H1 (cell line): ENCODE measurements around the gene SPSB3. TPM values are rescaled to one million over a fixed set of nuclear protein-coding genes. Genes with fewer than 3 reads are reported as not detected.

Experiments
- ASH2L ChIP-seq: fragments of 200-600, 300-600 bp; sonication (generic); IDR thresholded peaks from one replicate; pipeline ENCODE4 v1.7.1; 2017; ENCODE audit warnings: low read length
- BCL11A ChIP-seq, 2 experiments: IDR thresholded peaks; one replicate each; pipeline ENCODE4 v1.6.1; 2011; ENCODE audit warnings: low read depth in 2 of 2, low read length in 2 of 2, mild to moderate bottlenecking in 2 of 2
- BRCA1 ChIP-seq: IDR thresholded peaks from 2 replicates; pipeline ENCODE4 v1.6.1; 2012; ENCODE audit warnings: low read depth, low read length, improper control_type of control experiment
- CBX5 ChIP-seq: fragments of 300-800, 300-1000 bp; sonication (generic); IDR thresholded peaks from 2 replicates; pipeline ENCODE4 v1.7.1; 2016; ENCODE audit warnings: antibody characterized with exemption, low read length, low read depth
- CEBPB ChIP-seq: IDR thresholded peaks from 2 replicates; pipeline ENCODE4 v1.6.1; 2012; ENCODE audit warnings: low read depth, low read length
- CHD1 ChIP-seq: IDR thresholded peaks from 2 replicates; pipeline ENCODE4 v1.6.1; 2012; ENCODE audit warnings: low read depth, low read length, improper control_type of control experiment
- CHD2 ChIP-seq: IDR thresholded peaks from 2 replicates; pipeline ENCODE4 v1.6.1; 2012; ENCODE audit warnings: low read length, improper control_type of control experiment
- CTCF ChIP-seq, 3 experiments: IDR thresholded peaks; 1 replicate in 2 of 3; 2 replicates in 1 of 3; pipeline versions ENCODE4 v1.5.1 to v1.6.1; 2011; ENCODE audit warnings: low read length in 3 of 3, mild to moderate bottlenecking in 3 of 3, inconsistent platforms in 2 of 3, low read depth in 1 of 3, moderate library complexity in 1 of 3; ENCODE audit not compliant: insufficient read depth in 1 of 3; ENCODE audit errors: control extremely low read depth in 1 of 3
- E2F6 ChIP-seq: IDR thresholded peaks from 2 replicates; pipeline ENCODE4 v1.6.1; 2012; ENCODE audit warnings: inconsistent platforms
- EGR1 ChIP-seq: IDR thresholded peaks from 2 replicates; pipeline ENCODE4 v1.6.1; 2011; ENCODE audit warnings: low read depth, low read length, borderline replicate concordance
- FOSL1 ChIP-seq: IDR thresholded peaks from 2 replicates; pipeline ENCODE4 v1.6.1; 2011; ENCODE audit warnings: mild to moderate bottlenecking, low read depth, low read length, moderate library complexity; ENCODE audit not compliant: insufficient read depth
- GTF2F1 ChIP-seq: IDR thresholded peaks from 2 replicates; pipeline ENCODE4 v1.6.1; 2012; ENCODE audit warnings: low read depth, low read length, improper control_type of control experiment, borderline replicate concordance
- KDM4A ChIP-seq: IDR thresholded peaks from one replicate; pipeline ENCODE4 v1.7.1; 2012; ENCODE audit warnings: low read depth, mild to moderate bottlenecking, moderate library complexity, low read length, inconsistent platforms; ENCODE audit not compliant: severe bottlenecking
- KDM5A ChIP-seq: fragments of 200-600 bp; IDR thresholded peaks from 2 replicates; pipeline ENCODE4 v1.7.1; 2012; ENCODE audit warnings: mild to moderate bottlenecking, low read length, inconsistent platforms, mixed read lengths
- MAX ChIP-seq: IDR thresholded peaks from 2 replicates; pipeline ENCODE4 v1.6.1; 2012; ENCODE audit warnings: inconsistent platforms
- RBBP5 ChIP-seq: IDR thresholded peaks from 2 replicates; pipeline ENCODE4 v1.7.1; 2012; ENCODE audit warnings: low read depth, mild to moderate bottlenecking, inconsistent platforms, low read length, moderate library complexity, borderline replicate concordance
- RFX5 ChIP-seq: IDR thresholded peaks from 2 replicates; pipeline ENCODE4 v1.6.1; 2011; ENCODE audit warnings: low read depth, low read length, improper control_type of control experiment, borderline replicate concordance
- RNF2 ChIP-seq: fragments of 200-900, 300-1000 bp; sonication (generic); IDR thresholded peaks from 2 replicates; pipeline ENCODE4 v1.7.1; 2016; ENCODE audit warnings: borderline replicate concordance, low read depth, mild to moderate bottlenecking, antibody characterized with exemption, low read length; ENCODE audit not compliant: poor library complexity, severe bottlenecking; ENCODE audit errors: missing control alignments
- RXRA ChIP-seq: IDR thresholded peaks from 2 replicates; pipeline ENCODE4 v1.6.1; 2011; ENCODE audit warnings: low read depth, mild to moderate bottlenecking, low read length, moderate library complexity; ENCODE audit not compliant: insufficient read depth
- SP2 ChIP-seq: IDR thresholded peaks from 2 replicates; pipeline ENCODE4 v1.6.1; 2012; ENCODE audit warnings: mild to moderate bottlenecking, low read length, inconsistent platforms
- TEAD4 ChIP-seq: IDR thresholded peaks from 2 replicates; pipeline ENCODE4 v1.6.1; 2012; ENCODE audit warnings: low read depth, low read length, inconsistent platforms, mixed read lengths
- YY1 ChIP-seq: IDR thresholded peaks from 2 replicates; pipeline ENCODE4 v1.6.1; 2011; ENCODE audit warnings: low read depth, mild to moderate bottlenecking, low read length
- polyA plus RNA-seq, 7 experiments: library from polyadenylated mRNA; depleted of rRNA in 3 of 7; stranded (reverse) in 5 of 7; unstranded in 2 of 7; fragments of >200 nt in 5 of 7; fragments of 200-250 nt in 2 of 7; gene quantifications; 1 replicate in 5 of 7; 2 replicates in 1 of 7; 4 replicates in 1 of 7; pipeline versions ENCODE4 v1.2.1 to v1.2.3, GENCODE V29; 2011 to 2013; ENCODE audit warnings: missing spikeins in 2 of 7, mixed read lengths in 2 of 7
- total RNA-seq: library from RNA; stranded (reverse); fragmentation: NEBNext Ultra II Directional; extraction: Animal tissue kit (Norgen Biotek cat#: 25700); gene quantifications from 2 replicates; pipeline ENCODE4 v1.2.1, GENCODE V29; 2021

SPSB3 gene
- total and polyA plus RNA-seq, 2 of the 8 experiments (the other 6 are each of a cell fraction or from before 2014, with no cell fraction given) = 22.5 to 37.8 TPM

GRCh38 chr16:1771188-1771863 lies 11.0 kb downstream of the SPSB3 start, which contains the start of gene NME3 (continued):
- TF ChIP-seq RBBP5 (no peak), KDM4A (peak; percentile 33), CEBPB (no peak), GTF2F1 (no peak), RNF2 (no peak), ASH2L (no peak), RXRA (no peak), BCL11A (IDR thresholded peaks at IDR 0.05; ENCODE audit: low read depth in 2 of 2, low read length in 2 of 2) (no peak), TEAD4 (no peak), CHD2 (no peak), CBX5 (no peak), YY1 (peak; percentile 37; the same call in 1 of the 2 replicates), CTCF (IDR thresholded peaks at IDR 0.05; ENCODE audit: control extremely low read depth in 1 of 3, insufficient read depth in 1 of 3, low read depth in 1 of 3, low read length in 3 of 3) (no peak), MAX (no peak), KDM5A (no peak), EGR1 (no peak), SP2 (no peak), CHD1 (no peak), E2F6 (no peak), BRCA1 (no peak), RFX5 (no peak), FOSL1 (0 out of 2 replicates have a peak, but pooled peaks have one; percentile 19)
